Tibial nerve (tissue), 4 donors: ENCODE data around the gene BCAS3.

Experiments used
- EP300 ChIP-seq, 2 donors: sonication (generic); formaldehyde crosslinking; IDR thresholded peaks; one replicate each; pipeline ENCODE4 v1.6.1; 2017; ENCODE audit warnings: antibody characterized with exemption in 2 of 2, mild to moderate bottlenecking in 1 of 2
- TF ChIP-seq, protein P1 (sequence below), 5 experiments: fragments of 200-600 bp in 3 of 5; fragments of 450-650 bp in 2 of 5; sonication (generic) in 3 of 5; IDR thresholded peaks; one replicate each; pipeline ENCODE4 v1.5.1; 2016 to 2019; ENCODE audit warnings: antibody characterized with exemption in 5 of 5, mild to moderate bottlenecking in 3 of 5, moderate library complexity in 2 of 5

DNA sequence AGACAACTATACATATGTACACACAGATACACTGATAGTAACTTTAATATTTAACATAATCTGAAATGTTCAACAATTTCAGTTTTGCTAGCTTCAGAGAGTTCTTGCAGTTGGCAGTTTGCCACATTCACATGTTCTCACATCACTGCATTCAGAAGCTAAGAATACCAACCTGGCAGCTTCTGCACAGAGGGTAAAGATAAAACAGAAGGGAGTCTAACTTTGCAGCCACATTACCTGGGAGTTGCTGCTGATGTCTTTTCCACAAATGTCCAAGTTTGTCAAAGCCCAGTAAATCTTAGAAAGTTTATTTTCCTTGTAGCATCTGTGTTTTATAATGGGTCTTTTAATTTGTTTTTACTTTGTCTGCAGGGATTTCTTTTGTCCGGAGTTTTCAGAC, 332.0 kb downstream of the BCAS3 start:
- no peak for TF ChIP-seq EP300 (IDR thresholded peaks at IDR 0.05)
- TF ChIP-seq, protein P1, sequence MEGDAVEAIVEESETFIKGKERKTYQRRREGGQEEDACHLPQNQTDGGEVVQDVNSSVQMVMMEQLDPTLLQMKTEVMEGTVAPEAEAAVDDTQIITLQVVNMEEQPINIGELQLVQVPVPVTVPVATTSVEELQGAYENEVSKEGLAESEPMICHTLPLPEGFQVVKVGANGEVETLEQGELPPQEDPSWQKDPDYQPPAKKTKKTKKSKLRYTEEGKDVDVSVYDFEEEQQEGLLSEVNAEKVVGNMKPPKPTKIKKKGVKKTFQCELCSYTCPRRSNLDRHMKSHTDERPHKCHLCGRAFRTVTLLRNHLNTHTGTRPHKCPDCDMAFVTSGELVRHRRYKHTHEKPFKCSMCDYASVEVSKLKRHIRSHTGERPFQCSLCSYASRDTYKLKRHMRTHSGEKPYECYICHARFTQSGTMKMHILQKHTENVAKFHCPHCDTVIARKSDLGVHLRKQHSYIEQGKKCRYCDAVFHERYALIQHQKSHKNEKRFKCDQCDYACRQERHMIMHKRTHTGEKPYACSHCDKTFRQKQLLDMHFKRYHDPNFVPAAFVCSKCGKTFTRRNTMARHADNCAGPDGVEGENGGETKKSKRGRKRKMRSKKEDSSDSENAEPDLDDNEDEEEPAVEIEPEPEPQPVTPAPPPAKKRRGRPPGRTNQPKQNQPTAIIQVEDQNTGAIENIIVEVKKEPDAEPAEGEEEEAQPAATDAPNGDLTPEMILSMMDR (IDR thresholded peaks at IDR 0.05), result no peak
